ENCODE data around the gene FXYD6. TPM values are rescaled to one million over a fixed set of nuclear protein-coding genes. Genes with fewer than 3 reads are reported as not detected.

Gene FXYD6
- total RNA-seq, 4 donors from 2014 or later, result 7.6 to 20.0 (median 13.9) TPM

GRCh38 chr11:117903505-117904382, 27.3 kb upstream of the FXYD6 start:
- TF ChIP-seq, protein P1, sequence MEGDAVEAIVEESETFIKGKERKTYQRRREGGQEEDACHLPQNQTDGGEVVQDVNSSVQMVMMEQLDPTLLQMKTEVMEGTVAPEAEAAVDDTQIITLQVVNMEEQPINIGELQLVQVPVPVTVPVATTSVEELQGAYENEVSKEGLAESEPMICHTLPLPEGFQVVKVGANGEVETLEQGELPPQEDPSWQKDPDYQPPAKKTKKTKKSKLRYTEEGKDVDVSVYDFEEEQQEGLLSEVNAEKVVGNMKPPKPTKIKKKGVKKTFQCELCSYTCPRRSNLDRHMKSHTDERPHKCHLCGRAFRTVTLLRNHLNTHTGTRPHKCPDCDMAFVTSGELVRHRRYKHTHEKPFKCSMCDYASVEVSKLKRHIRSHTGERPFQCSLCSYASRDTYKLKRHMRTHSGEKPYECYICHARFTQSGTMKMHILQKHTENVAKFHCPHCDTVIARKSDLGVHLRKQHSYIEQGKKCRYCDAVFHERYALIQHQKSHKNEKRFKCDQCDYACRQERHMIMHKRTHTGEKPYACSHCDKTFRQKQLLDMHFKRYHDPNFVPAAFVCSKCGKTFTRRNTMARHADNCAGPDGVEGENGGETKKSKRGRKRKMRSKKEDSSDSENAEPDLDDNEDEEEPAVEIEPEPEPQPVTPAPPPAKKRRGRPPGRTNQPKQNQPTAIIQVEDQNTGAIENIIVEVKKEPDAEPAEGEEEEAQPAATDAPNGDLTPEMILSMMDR (IDR thresholded peaks at IDR 0.05; ENCODE audit: low read depth), result no peak

- TF ChIP-seq, protein P1 (IDR thresholded peaks at IDR 0.05; ENCODE audit: low read depth), result no peak
Measured at GRCh38 chr11:117902001-117902845, 25.8 kb upstream of the FXYD6 start.

DNA sequence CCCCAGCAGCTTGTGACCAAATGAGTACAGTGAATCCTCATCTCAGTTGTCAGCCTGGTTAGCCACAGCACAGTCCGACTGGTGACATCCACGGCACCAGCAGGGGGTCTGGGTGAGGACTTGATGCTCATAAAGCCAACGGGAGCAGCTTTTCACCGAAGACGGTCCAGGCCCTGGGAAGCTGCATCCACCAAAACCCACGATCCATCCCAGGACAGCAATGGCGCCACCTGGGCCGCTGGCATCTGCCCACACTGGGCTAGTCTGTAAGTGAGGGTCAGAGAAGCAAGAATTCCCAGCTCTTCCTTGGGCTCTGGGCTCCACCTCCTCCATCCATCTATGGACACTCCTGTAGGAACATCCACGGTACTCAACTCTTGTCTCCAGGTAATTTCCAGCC, 25.1 kb upstream of the FXYD6 start:
- TF ChIP-seq, protein P1 (IDR thresholded peaks at IDR 0.05; ENCODE audit: low read depth), result no peak

DNA sequence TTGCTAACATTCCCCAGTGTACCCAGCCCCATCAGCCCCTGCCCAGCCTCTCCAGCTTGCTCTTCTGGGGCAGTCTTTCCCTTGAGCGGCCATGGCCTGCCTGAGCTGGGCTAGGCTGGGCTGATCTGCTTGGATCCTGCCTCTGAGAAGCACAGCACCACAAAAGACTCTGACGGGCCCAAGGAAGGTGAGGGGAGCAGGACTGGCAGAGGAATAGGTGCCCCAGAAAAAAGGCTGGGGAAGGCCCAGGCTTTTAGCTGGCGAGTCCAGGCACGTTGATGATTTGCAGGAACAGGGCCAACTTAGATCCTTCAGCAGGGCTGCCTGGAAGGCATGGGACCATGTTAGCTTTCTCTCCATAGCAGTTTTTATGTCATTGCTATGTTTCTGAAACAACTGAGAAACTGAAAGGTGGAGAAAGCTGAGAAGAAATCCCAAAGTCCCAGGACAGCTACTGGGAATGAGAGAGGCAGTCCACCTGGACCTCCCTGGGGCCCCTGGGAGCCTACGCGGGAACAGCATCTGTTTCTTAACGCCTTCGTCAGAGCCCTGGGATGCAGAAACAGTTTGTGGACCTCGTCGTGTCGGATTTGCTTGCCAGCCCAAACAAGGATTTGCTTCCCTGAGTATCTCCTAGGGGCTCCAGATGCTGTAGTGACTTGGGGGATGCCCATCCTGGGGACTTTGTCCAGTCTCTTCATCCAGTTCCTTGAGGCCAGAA, 24.4 kb upstream of the FXYD6 start:
- TF ChIP-seq, protein P1 (IDR thresholded peaks at IDR 0.05; ENCODE audit: low read depth), result no peak

DNA sequence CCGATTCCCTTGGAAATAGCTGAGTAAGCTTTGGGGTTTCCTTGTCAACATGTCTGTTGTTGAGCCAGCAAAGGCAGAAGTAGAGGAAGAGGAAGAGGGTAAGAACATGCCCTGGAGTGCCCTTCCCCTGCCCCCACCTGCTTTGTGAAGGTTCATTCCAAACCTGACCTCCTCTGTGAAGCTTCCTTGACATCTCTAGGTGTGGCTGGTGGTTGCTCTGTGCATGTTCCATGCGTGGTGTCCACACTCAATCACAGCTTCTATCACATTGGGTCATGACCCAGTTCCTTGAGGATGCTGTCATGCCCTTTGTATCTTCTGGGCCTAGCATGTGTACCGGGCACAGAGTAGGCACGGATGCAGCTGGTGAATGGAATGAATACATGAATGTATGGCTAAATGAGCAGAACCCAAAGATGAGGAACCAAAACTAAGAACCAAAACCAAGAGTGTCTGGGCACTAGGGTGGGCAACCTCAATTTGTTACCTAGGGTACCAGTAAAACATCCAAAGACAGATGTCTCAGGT, 23.7 kb upstream of the FXYD6 start:
- TF ChIP-seq, protein P1 (IDR thresholded peaks at IDR 0.05; ENCODE audit: low read depth), result no peak

DNA sequence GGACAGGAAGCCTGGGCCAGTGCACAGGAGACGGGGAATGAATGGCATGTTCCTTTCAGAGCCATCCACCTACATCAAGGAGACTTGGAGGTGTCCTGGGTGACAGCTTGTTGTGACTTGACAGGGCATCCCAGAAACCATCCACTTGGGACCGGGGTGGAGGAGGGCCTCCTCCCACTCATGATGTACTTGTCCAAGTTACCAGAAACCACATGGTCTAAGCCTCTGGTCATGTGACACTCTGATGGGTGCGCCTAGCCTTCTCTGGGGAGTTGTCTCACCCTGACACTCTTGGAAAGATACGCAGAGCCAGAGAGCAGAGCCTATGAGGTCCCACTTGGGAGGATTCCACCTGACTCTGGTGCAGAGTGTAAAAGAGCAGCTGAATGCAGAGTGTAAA, 21.6 kb upstream of the FXYD6 start:
- TF ChIP-seq, protein P1 (IDR thresholded peaks at IDR 0.05; ENCODE audit: low read depth), result no peak

Data from subcutaneous adipose tissue (tissue), 4 donors.